Measurements from ENCODE around the gene ACADVL.

DNA sequence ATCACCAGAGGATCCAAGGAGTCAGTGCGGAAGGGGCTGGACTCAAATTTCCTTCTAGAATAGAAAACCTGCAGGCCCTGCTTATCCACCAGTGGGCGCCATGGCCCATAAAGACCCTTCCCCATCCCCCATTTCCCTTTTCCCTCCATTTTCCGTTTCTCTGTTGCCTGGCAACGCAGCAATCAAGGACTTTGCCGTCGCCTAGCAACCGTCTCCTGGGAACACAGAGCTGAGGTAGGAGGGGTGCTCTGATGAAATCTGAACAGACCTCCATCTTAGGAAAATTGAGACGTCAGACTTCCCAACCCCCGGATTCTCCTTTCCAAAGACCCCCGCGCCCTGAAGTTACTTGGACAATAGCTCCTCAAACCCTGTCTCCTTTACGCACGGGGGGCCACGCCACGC, 5.8 kb upstream of the ACADVL start:
- TF ChIP-seq SUZ12 (IDR thresholded peaks at IDR 0.05; ENCODE audit: extremely low read depth, insufficient read depth, insufficient read length) (no peak), ZNF274 (IDR thresholded peaks at IDR 0.05; ENCODE audit: low read depth, low read length) (no peak)

Data from NT2/D1 (cell line).